GM23338 (cell line): Measurements from ENCODE around the gene TNFAIP8L1. TPM values are rescaled to one million over a fixed set of nuclear protein-coding genes. Genes with fewer than 3 reads are reported as not detected.

ENCODE experiments used
- ATAC-seq: fragments of 200-7000 bp; cut with Tn5 transposase; 3 replicates; pipeline ENCODE4 v1.9.1; 2020
- DNase-seq: peaks from one replicate; pipeline ENCODE4 v3.0.0-alpha.2; 2015; ENCODE audit warnings: low spot score
- H2AFZ ChIP-seq: fragments of 200-600 bp; sonication (generic); 2 replicates; pipeline ENCODE4 v1.8.0; 2016; ENCODE audit warnings: antibody characterized with exemption, mild to moderate bottlenecking, moderate library complexity
- H3F3A ChIP-seq: fragments of 200-600 bp; sonication (generic); replicated peaks from 2 replicates; pipeline ENCODE4 v1.8.0; 2017; ENCODE audit warnings: antibody characterized with exemption, mixed run types, low read depth
- H3K27ac ChIP-seq: fragments of 200-600 bp; sonication (generic); 2 replicates; pipeline ENCODE4 v1.6.1; 2016; ENCODE audit warnings: low read depth
- H3K27me3 ChIP-seq: fragments of 200-600 bp; sonication (generic); 2 replicates; pipeline ENCODE4 v1.8.0; 2016; ENCODE audit warnings: mild to moderate bottlenecking, mixed run types, moderate library complexity; ENCODE audit not compliant: insufficient read depth
- H3K36me3 ChIP-seq: fragments of 200-600 bp; sonication (generic); 2 replicates; pipeline ENCODE4 v1.8.0; 2016; ENCODE audit warnings: mild to moderate bottlenecking; ENCODE audit not compliant: insufficient read depth
- H3K4me1 ChIP-seq: fragments of 200-600 bp; sonication (generic); 2 replicates; pipeline ENCODE4 v1.8.0; 2016; ENCODE audit warnings: mild to moderate bottlenecking, moderate library complexity; ENCODE audit not compliant: insufficient read depth
- H3K4me2 ChIP-seq: fragments of 200-600 bp; sonication (generic); 2 replicates; pipeline ENCODE4 v1.7.1; 2017; ENCODE audit warnings: mixed run types
- H3K4me3 ChIP-seq: fragments of 200-600 bp; sonication (generic); 2 replicates; pipeline ENCODE4 v1.6.1; 2016; ENCODE audit warnings: mixed run types
- H3K79me2 ChIP-seq: fragments of 200-600 bp; sonication (generic); replicated peaks from 2 replicates; pipeline ENCODE4 v1.8.0; 2017; ENCODE audit warnings: mild to moderate bottlenecking; ENCODE audit not compliant: insufficient read depth
- H3K9me2 ChIP-seq: fragments of 200-600 bp; sonication (generic); 2 replicates; pipeline ENCODE4 v1.8.0; 2017; ENCODE audit not compliant: insufficient read depth
- H4K20me1 ChIP-seq: fragments of 200-600 bp; sonication (generic); replicated peaks from 2 replicates; pipeline ENCODE4 v1.8.0; 2017; ENCODE audit warnings: mild to moderate bottlenecking; ENCODE audit not compliant: insufficient read depth
- H3K27ac Mint-ChIP-seq: 2 replicates; pipeline ENCODE4 v1.8.0; 2020; ENCODE audit warnings: inconsistent platforms, mild to moderate bottlenecking, moderate library complexity, mixed read lengths
- H3K27me3 Mint-ChIP-seq: 3 replicates; pipeline ENCODE4 v1.8.0; 2022; ENCODE audit warnings: low read depth, mild to moderate bottlenecking, moderate library complexity, mixed read lengths, inconsistent platforms; ENCODE audit not compliant: insufficient read depth, poor library complexity
- H3K36me3 Mint-ChIP-seq: 3 replicates; pipeline ENCODE4 v1.8.0; 2021; ENCODE audit warnings: low read depth, mild to moderate bottlenecking, inconsistent platforms, moderate library complexity, mixed read lengths
- H3K4me1 Mint-ChIP-seq: 3 replicates; pipeline ENCODE4 v1.8.0; 2020; ENCODE audit warnings: mild to moderate bottlenecking, inconsistent platforms, mixed read lengths
- H3K4me3 Mint-ChIP-seq: 3 replicates; pipeline ENCODE4 v1.8.0; 2021; ENCODE audit warnings: moderate library complexity, mild to moderate bottlenecking, inconsistent platforms, mixed read lengths
- H3K9me3 Mint-ChIP-seq: 3 replicates; pipeline ENCODE4 v1.8.0; 2020; ENCODE audit warnings: moderate library complexity, mild to moderate bottlenecking, inconsistent platforms, mixed read lengths
- CREB1 ChIP-seq: fragments of 250-450 bp; sonication (Bioruptor Pico); IDR thresholded peaks from 2 replicates; pipeline ENCODE4 v1.5.0; 2020; ENCODE audit warnings: low read depth, mild to moderate bottlenecking, moderate library complexity
- EZH2 ChIP-seq: fragments of 200-600 bp; sonication (generic); IDR thresholded peaks from one replicate; pipeline ENCODE4 v1.8.0; 2017; ENCODE audit warnings: antibody characterized with exemption, mild to moderate bottlenecking, low read depth; ENCODE audit not compliant: unreplicated experiment
- EZH2phosphoT487 ChIP-seq: fragments of 200-600 bp; sonication (generic); IDR thresholded peaks from one replicate; pipeline ENCODE4 v1.8.1; 2018; ENCODE audit warnings: antibody characterized with exemption; ENCODE audit not compliant: unreplicated experiment
- JUNB ChIP-seq: IDR thresholded peaks from one replicate; pipeline ENCODE4 v1.6.1; 2016; ENCODE audit warnings: antibody characterized with exemption; ENCODE audit not compliant: unreplicated experiment
- POLR2AphosphoS5 ChIP-seq: IDR thresholded peaks from 2 replicates; pipeline ENCODE4 v1.6.1; 2016; ENCODE audit warnings: antibody characterized with exemption, low read depth
- STAT1 ChIP-seq: IDR thresholded peaks from one replicate; pipeline ENCODE4 v1.6.1; 2016; ENCODE audit warnings: antibody characterized with exemption; ENCODE audit not compliant: unreplicated experiment
- ZNF114 ChIP-seq: fragments of 250-450 bp; sonication (Bioruptor Pico); IDR thresholded peaks from 2 replicates; pipeline ENCODE4 v1.5.0; 2020; ENCODE audit warnings: mild to moderate bottlenecking, moderate library complexity
- ZNF331 ChIP-seq: fragments of 250-450 bp; sonication (Bioruptor Pico); IDR thresholded peaks from 2 replicates; pipeline ENCODE4 v1.5.0; 2020; ENCODE audit warnings: low read depth, mild to moderate bottlenecking, moderate library complexity
- ZNF462 ChIP-seq: fragments of 250-450 bp; sonication (Bioruptor Pico); IDR thresholded peaks from 2 replicates; pipeline ENCODE4 v1.5.0; 2020; ENCODE audit warnings: mild to moderate bottlenecking, moderate library complexity
- polyA plus RNA-seq: library from polyadenylated mRNA; unstranded; fragments of >200 nt; fragmentation: Nextera tagmentation; extraction: Ambion mirVana; gene quantifications from 2 replicates; pipeline ENCODE4 v1.2.1, GENCODE V29; 2016
- total RNA-seq: library from RNA; depleted of rRNA; stranded (reverse); fragments of >200 nt; shearing (Covaris generic); gene quantifications from 2 replicates; pipeline ENCODE4 v1.2.3, GENCODE V29; 2014
- TF ChIP-seq, protein P1 (sequence below): IDR thresholded peaks from 2 replicates; pipeline ENCODE4 v1.6.1; 2016; ENCODE audit warnings: antibody characterized with exemption
- TF ChIP-seq, protein P2 (sequence below), 2 experiments: fragments of 200-600 bp in 1 of 2; sonication (generic) in 1 of 2; conservative IDR thresholded peaks; 2 replicates each; pipeline versions ENCODE4 v1.5.1 to v1.6.1; 2016 to 2017; ENCODE audit warnings: antibody characterized with exemption in 2 of 2, low read depth in 2 of 2, mild to moderate bottlenecking in 2 of 2, moderate library complexity in 1 of 2

TNFAIP8L1 gene
- total and polyA plus RNA-seq, 2 experiments from 2014 or later, result 2.7 to 4.1 TPM

GRCh38 chr19:4657262-4657661, 17.9 kb downstream of the TNFAIP8L1 start (continued):
- TF ChIP-seq POLR2AphosphoS5 (no peak), EZH2phosphoT487 (no peak), EZH2 (no peak), ZNF331 (CRISPR knock-in tag) (no peak), STAT1 (no peak), CREB1 (no peak), ZNF114 (CRISPR knock-in tag) (no peak), JUNB (no peak)
- TF ChIP-seq, protein P1, sequence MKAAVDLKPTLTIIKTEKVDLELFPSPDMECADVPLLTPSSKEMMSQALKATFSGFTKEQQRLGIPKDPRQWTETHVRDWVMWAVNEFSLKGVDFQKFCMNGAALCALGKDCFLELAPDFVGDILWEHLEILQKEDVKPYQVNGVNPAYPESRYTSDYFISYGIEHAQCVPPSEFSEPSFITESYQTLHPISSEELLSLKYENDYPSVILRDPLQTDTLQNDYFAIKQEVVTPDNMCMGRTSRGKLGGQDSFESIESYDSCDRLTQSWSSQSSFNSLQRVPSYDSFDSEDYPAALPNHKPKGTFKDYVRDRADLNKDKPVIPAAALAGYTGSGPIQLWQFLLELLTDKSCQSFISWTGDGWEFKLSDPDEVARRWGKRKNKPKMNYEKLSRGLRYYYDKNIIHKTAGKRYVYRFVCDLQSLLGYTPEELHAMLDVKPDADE, result no peak
- TF ChIP-seq, protein P2, sequence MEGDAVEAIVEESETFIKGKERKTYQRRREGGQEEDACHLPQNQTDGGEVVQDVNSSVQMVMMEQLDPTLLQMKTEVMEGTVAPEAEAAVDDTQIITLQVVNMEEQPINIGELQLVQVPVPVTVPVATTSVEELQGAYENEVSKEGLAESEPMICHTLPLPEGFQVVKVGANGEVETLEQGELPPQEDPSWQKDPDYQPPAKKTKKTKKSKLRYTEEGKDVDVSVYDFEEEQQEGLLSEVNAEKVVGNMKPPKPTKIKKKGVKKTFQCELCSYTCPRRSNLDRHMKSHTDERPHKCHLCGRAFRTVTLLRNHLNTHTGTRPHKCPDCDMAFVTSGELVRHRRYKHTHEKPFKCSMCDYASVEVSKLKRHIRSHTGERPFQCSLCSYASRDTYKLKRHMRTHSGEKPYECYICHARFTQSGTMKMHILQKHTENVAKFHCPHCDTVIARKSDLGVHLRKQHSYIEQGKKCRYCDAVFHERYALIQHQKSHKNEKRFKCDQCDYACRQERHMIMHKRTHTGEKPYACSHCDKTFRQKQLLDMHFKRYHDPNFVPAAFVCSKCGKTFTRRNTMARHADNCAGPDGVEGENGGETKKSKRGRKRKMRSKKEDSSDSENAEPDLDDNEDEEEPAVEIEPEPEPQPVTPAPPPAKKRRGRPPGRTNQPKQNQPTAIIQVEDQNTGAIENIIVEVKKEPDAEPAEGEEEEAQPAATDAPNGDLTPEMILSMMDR (conservative IDR thresholded peaks at IDR 0.05; ENCODE audit: low read depth in 2 of 2), result no peak

DNA sequence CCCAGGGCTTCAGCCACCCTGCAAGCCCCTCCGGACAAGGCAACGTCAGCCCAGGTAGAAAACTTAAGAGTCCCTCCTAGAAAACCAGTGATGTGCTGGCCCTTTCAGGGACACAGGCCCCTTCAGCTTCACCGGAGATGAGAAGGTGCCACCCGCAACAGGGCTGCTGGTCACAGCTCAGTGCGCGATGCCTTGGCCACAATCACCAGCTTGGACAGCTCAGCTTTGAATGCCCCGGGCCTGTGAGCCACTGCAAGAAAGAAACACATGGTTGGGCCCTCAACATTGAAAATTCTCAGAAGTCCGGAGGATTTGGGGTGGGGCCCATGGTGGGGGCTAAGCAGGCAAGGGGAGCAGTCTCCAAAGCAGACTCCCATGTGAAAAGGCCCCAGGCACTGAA, 18.5 kb downstream of the TNFAIP8L1 start:
- Histone ChIP-seq H3K9me2 (no peaks in the 10 kb centered on the region), H3K27me3 (no peaks in the 10 kb centered on the region), H3K36me3 (peaks cover 5% of the 10 kb centered on the region; the same call in 1 of the 2 replicates), H4K20me1 (peaks cover 3% of the 10 kb centered on the region; the same call in 1 of the 2 replicates), H3F3A (0 out of 2 replicates have a peak, but pooled peaks cover 8% of the 10 kb centered on the region), H3K4me3 (no peak overlapping the region), H3K79me2 (no peaks in the 10 kb centered on the region), H3K4me1 (no peaks in the 10 kb centered on the region), H3K4me2 (no peak overlapping the region), H2AFZ (no peak overlapping the region), H3K27ac (no peak overlapping the region)
- no peak overlapping the region for H3K27ac Mint-ChIP-seq
- H3K36me3 Mint-ChIP-seq, result peaks cover 20% of the 10 kb centered on the region
- H3K27me3 Mint-ChIP-seq, result peaks cover 7% of the 10 kb centered on the region
- H3K4me1 Mint-ChIP-seq, result peaks cover 4% of the 10 kb centered on the region; the same call in 1 of the 3 replicates
- no peak for ATAC-seq
- no peak overlapping the region for H3K4me3 Mint-ChIP-seq
- no peaks in the 10 kb centered on the region for H3K9me3 Mint-ChIP-seq
- DNase-seq, result no peak
- TF ChIP-seq CREB1, result no peak
- TF ChIP-seq EZH2, result no peak
- TF ChIP-seq, protein P1, result no peak
- TF ChIP-seq ZNF114 (CRISPR knock-in tag), result no peak
- TF ChIP-seq ZNF462, result no peak
- no peak for TF ChIP-seq EZH2phosphoT487
- TF ChIP-seq JUNB, result no peak
